OCI-LY3 (cell line): ENCODE measurements around the gene DNPH1.

ENCODE experiments used
- CTCF ChIP-seq: fragments of 200-600, 300-600 bp; sonication (generic); IDR thresholded peaks from 2 replicates; pipeline ENCODE4 v1.5.1; 2014; ENCODE audit warnings: antibody characterized with exemption, low read length, low read depth
- EZH2phosphoT487 ChIP-seq: fragments of 200-600 bp; shearing (Covaris generic); IDR thresholded peaks from 2 replicates; pipeline ENCODE4 v1.6.1; 2018; ENCODE audit warnings: antibody characterized with exemption, mixed run types, low read depth

DNA sequence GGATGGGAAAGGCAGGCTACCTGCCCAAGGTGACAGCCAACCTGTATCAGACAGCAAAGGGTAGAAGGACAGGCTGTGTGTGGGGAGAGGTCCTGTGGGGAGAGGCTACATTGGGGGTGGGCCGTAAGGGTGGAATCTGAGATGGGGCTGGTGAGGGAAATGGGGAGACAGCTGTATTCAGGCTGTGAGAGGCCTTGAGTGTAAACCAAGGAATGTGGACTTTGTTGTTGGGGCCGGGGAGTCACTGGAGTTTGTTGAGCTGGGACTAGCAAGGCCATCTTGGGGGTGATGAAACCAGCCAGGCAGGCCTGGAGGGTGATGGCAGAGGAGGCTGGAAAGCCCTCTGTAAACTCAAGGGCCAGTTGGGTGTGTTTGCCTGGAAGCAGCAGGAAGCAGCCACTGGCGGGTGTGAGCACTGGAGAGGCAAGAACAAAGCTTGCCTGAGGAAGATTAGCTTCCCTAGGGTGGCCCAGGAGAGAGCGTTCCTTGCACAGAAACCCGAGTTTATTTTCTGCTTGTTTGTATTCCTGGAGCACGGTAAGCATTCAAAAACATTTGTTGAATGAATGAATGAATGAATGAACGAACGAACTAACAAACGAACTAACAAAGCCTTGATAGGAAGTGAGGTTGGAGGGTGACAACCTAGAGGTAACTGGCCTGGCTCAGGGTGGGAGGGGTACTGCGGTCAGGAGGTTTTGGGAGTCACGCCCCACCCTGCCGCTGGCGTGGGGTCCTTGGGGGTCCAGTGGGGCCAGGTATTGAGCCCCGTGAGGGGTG, 32.9 kb upstream of the DNPH1 start:
- TF ChIP-seq EZH2phosphoT487 (no peak), CTCF (no peak)
